GM18507 (cell line): ENCODE data around the gene EPS8.

Experiments
- DNase-seq: peaks from one replicate; pipeline ENCODE4 v3.0.0; 2011; ENCODE audit warnings: low read depth; ENCODE audit not compliant: insufficient read length; ENCODE audit errors: extremely low spot score
- FAIRE-seq: peaks from 2 replicates; lab custom pipeline; 2011; peaks lifted over from hg19 to GRCh38; lab: Jason Lieb, UNC

The EPS8 gene

GRCh38 chr12:15726878-15727150, 62.4 kb downstream of the EPS8 start:
- DNase-seq (no peak), FAIRE-seq (no peak)

DNA sequence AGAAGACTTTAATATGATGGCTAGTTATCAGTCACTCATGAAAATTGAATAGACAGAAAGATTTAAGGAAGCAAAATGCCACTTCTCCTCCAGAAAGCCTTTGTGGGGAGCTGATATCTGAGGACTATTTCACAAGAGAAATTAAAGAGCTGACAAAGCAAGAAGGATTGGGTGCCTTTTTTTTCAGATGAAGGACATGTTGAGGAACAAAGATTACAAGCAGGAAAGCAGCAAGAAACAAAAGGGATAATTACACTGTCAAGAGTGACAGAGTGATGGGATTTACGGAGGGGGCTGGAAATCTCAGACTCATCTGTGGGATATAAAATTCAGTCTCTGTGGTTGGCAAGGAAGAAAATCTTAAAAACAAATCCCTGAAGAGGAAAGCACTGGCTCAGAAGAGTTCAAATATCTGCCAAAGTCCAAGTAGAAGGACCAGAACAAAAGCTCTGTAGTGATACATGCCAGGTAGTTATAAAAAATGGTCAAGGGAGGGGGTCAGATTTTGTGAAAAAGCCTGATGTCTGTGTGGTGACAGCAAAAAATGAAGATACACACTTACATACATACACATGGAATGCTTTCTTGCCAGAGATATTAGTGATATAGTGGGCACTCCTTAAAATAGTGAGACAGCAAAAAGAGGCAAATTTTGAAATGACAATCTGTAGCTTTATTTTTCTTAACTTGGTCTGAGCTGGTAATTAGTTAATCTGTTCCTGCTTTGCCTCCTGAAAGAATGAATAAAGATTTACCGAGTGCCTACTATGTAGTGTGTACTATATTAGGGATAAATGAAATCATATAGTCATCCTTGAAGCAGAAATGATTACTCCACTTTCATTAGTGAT, 62.9 kb downstream of the EPS8 start:
- FAIRE-seq: no peak
- no peak for DNase-seq

DNA sequence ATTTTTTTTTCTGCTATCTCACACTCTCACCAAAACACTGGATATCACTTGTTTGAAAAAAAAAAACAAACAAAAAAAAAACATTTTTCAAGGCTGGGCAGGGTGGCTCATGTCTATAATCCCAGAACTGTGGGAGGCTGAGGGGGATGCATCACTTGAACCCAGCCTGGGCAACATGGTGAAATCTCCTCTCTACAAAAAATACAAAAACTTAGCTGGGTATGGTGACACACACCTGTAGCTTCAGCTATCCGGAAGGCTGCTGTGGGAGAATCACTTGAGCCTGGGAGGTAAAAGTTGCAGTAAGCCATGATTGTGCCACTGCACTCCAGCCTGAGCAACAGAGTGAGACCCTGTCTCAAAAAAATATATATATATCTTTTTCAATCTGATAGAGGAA, 66.2 kb downstream of the EPS8 start:
- DNase-seq (no peak), FAIRE-seq (no peak)

DNA sequence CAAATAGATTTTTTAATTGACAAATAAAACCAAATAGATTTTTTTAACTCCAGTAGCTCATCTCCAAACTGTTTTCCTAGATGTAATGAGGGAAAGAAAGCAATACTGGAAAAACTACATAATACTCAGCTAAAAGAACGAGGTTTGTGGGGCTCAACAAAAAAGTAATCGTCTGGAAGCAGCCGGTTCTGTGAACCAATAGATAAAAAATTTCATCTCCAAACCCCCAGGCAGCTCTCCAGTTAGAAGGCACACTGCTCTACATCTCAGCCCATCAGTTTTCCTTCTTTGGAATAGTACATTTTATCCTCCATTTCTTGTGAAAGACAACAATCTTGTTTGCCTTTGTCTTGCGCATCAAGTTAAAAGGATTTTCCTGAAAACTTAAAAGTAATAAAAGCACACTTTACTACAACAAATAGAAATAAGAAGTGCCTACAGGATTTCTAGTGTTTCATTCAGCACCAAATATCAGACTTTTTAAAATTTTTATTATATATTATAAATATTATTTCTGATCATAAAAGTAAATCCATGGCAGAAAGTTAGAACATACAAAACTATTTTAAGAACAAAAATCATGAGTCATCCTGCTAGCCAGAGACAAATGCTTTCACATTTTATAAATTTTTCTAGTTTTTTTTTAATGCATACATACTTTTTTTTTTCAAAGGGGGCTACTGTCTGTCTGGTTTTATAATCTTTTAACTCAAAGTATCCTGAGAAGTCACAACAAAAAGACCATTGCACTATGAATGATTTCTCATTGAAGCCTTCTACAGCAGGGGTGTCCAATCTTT, 67.7 kb downstream of the EPS8 start:
- FAIRE-seq (no peak), DNase-seq (no peak)

GRCh38 chr12:15720295-15720694, 68.9 kb downstream of the EPS8 start:
- no peak for FAIRE-seq
- DNase-seq: no peak

DNA sequence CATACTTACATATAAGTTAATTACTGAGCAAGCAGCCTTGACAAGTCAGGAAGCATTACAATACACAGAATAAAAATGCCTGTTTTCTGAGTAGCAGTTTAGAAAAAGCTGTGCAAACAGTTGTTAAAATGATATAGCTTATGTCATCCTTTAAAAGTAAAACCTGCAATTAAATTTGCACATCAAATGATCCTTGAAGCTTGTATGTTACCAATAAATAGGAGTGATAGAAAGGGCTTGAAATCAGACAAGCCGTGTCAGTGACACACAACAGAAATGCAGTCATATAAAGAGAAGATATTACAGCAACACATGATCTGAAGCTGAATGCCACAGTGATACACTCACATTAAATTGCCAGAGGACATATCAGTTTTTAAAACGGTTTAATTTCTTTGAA, 70.0 kb downstream of the EPS8 start:
- FAIRE-seq (no peak), DNase-seq (no peak)

GRCh38 chr12:15717940-15718567, 71.1 kb downstream of the EPS8 start:
- no peak for DNase-seq
- FAIRE-seq: peak; percentile 18

- FAIRE-seq: peak; percentile 55
- DNase-seq: no peak
Measured at GRCh38 chr12:15716581-15716980, 72.6 kb downstream of the EPS8 start.

DNA sequence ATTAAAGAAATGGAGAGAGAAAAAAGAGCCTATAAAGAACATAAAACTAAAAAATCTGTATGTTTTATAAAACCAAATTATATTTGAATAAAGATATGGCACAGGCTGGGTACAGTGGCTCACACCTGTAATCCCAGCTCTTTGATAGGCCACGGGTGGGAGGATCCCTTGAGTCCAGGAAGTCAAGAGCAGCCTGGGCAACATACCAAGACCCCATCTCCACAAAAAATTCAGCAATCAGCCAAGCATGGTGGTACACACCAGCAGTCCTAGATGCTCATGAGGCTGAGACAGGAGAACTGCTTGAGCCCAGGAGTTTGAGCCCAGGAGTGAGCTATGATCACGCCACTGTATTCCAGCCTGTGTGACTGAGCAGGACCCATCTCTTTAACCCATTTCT, 74.9 kb downstream of the EPS8 start:
- no peak for FAIRE-seq
- no peak for DNase-seq

DNA sequence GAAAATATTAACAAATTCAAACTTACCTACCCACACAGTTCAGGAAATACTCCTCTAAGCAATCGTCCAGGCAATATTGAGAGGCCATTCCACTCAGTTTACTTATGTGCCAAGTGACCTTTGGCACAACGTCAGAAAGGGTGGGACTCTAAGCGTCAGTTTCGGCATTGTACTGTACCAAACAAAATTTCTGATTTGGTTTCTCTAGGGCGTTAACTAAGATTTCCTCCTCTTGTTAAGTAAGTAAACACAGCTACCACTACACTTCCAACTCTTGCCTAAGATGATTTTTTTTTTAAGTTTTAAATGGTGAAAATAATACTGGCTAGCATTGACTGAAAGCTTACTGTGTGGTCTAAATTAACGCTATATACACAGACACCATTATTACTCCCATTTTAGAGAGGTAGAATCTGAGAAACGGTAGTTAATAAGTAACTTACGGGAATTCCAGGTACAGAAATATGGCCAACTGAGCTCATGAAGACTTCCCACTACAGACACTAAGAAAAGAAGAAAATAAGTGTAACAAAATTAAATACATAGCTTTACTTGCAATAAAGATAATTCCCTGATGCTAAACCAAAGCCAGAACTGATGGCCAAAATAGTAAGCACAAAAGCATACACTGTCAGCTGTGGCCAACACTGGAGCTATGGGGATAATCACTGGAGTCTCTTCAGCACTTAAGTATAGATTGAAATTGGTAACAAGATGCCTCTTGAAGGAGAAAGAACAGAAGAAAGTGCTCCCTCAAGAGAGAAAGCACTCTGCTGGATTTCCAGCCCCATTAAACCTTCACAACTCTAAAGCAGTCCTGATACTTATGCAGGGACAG, 76.1 kb downstream of the EPS8 start:
- DNase-seq (no peak), FAIRE-seq (no peak)

DNA sequence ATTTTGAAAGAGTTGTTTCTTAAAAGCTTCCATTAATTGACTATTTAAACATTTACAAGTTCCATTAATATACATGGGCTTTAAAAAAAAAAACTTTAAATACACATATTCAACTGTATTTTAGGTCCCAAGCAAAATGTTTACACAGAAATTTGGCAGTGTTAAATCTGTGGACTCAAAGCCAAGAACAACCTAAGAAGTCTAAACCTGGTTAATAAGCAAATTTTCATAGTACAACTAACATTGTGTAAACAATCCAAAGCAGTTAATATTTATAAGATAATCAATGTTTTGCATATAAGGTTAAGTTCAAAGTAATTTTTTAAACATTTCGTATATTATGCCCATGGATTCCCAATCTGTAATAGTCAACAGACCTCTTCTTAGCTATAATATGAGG, 77.0 kb downstream of the EPS8 start:
- DNase-seq: no peak
- peak; percentile 15 for FAIRE-seq

GRCh38 chr12:15710860-15711510, 78.2 kb downstream of the EPS8 start:
- FAIRE-seq (no peak), DNase-seq (no peak)

- DNase-seq: no peak
- FAIRE-seq: no peak
Measured at GRCh38 chr12:15709551-15709950, 79.6 kb downstream of the EPS8 start.

- FAIRE-seq (no peak), DNase-seq (no peak)
Measured at GRCh38 chr12:15708396-15709076, 80.7 kb downstream of the EPS8 start.

DNA sequence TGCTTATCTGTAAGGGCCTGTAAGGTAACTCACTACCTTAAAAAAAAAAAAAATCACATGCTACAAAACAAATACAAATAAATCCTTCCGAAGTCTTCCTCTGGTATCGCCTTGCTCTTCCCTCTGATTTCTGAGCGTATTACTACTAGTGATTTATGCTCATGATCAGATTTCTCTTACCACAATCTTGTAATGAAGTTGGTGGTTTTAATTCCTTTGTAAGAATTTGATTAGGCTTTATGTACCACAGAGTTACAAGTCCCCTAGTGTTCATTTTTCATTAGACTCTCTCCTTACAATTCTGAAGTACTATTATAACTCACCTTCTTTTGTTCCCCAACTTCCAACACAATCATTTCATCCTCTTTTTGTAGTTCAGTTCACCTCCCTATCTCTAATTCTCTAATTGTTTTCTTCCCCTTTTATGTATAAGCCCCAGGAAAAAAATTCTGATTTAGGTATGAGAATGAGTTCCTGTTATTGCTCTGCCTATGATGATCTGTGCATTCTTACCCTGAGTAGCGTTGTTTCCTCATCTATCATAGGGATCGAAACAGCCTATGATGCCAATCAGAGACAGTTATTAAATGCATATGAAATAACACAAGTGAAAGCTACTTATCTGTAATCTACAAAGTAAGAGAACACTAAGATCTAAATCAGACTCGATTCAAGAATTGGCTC, 81.5 kb downstream of the EPS8 start:
- FAIRE-seq (no peak), DNase-seq (no peak)

GRCh38 chr12:15706010-15706676, 83.0 kb downstream of the EPS8 start:
- no peak for FAIRE-seq
- DNase-seq: no peak

- DNase-seq: no peak
- no peak for FAIRE-seq
Measured at GRCh38 chr12:15705606-15706005, 83.6 kb downstream of the EPS8 start.

GRCh38 chr12:15702276-15702675, 86.9 kb downstream of the EPS8 start:
- DNase-seq (no peak), FAIRE-seq (no peak)
